Right cardiac atrium (tissue), 5 donors: ENCODE results near the gene HBE1. TPM values are rescaled to one million over a fixed set of nuclear protein-coding genes. Genes with fewer than 3 reads are reported as not detected.
"Not testable (repeated sequence)": the region's sequence is repeated elsewhere in the genome, so short reads cannot be mapped to it uniquely, and the experiment has no call there.

Experiments used
- ATAC-seq, 2 donors: fragments of 200-7000 bp; cut with Tn5 transposase; one replicate each; pipeline versions ENCODE4 v1.8.0 to v1.9.1; 2020; ENCODE audit warnings: moderate library complexity in 2 of 2, mild to moderate bottlenecking in 1 of 2
- DNase-seq, 3 donors: peaks; one replicate each; pipeline ENCODE4 v3.0.0-alpha.2; 2020
- H3K27ac ChIP-seq: one replicate; pipeline ENCODE4 v1.5.1; 2013; ENCODE audit warnings: mild to moderate bottlenecking, low read length, control low read depth, moderate library complexity
- H3K27me3 ChIP-seq: one replicate; pipeline ENCODE4 v1.6.1; 2013; ENCODE audit not compliant: control insufficient read depth, insufficient read depth
- H3K4me1 ChIP-seq: one replicate; pipeline ENCODE4 v1.6.1; 2013; ENCODE audit warnings: low read length; ENCODE audit not compliant: control insufficient read depth, insufficient read depth
- H3K4me3 ChIP-seq: one replicate; pipeline ENCODE4 v1.5.1; 2013; ENCODE audit warnings: low read length, control low read depth
- H3K9me3 ChIP-seq: one replicate; pipeline ENCODE4 v1.6.1; 2013; ENCODE audit warnings: low read length; ENCODE audit not compliant: control insufficient read depth
- WGBS: extraction: QIAGEN DNeasy Blood & Tissue Kit; methylation state at CpG from one replicate; pipeline ENCODE4 v1.1.7; 2013; 5-methylcytosine and 5-hydroxymethylcytosine counted together
- intact Hi-C, 4 donors: fragments of 100-400 bp; cut with DNase I; formaldehyde crosslinking; loops; one replicate each; pipeline versions ENCODE4 v1.11.0 to v1.14.0; 2022 to 2023
- polyA plus RNA-seq: library from polyadenylated mRNA; stranded (reverse); fragments of 200-250 nt; gene quantifications from one replicate; pipeline ENCODE4 v1.2.3, GENCODE V29; 2013
- total RNA-seq, 4 donors: library from RNA; stranded (reverse); fragmentation: NEBNext Ultra II Directional; extraction: Animal tissue kit (Norgen Biotek cat#: 25700); gene quantifications; one replicate each; pipeline ENCODE4 v1.2.1, GENCODE V29; 2021
- donor health status: healthy with polysubstance abuse.
- donor health status: DM: no; HTN: yes; CAD: no.
- donor health status: DM: no; HTN: no; CAD: no.
- donor health status: DM: no; HTN: yes; CAD: no; lungs with severe emphysema.
- donor health status: DM: yes; HTN: yes; CAD: no.

HBE1 gene
- total and polyA plus RNA-seq, 5 donors, result 0.11 TPM; not detected in 4

- peak in 1 of 3 donors; percentile 52 for DNase-seq
- intact Hi-C loops, ATAC-seq, H3K4me1 ChIP-seq, H3K27ac ChIP-seq, H3K4me3 ChIP-seq, H3K9me3 ChIP-seq, H3K27me3 ChIP-seq: not testable (repeated sequence)
- 93% methylated on average over 41 of the region's 41 CpGs for WGBS
These were observed 24.7 kb upstream of the HBE1 start for GRCh38 chr11:5294342-5294995.

GRCh38 chr11:5293028-5293427, 23.3 kb upstream of the HBE1 start:
- 89% methylated on average over 8 of the region's 8 CpGs for WGBS
- H3K4me1 ChIP-seq, result no peaks in the 10 kb centered on the region

GRCh38 chr11:5291207-5291838, 21.6 kb upstream of the HBE1 start:
- no peaks in the 10 kb centered on the region for H3K9me3 ChIP-seq
- 82% methylated on average over 1 of the region's 1 CpG for WGBS
- ATAC-seq, result no peak
- H3K27ac ChIP-seq, result no peak overlapping the region
- no peaks in the 10 kb centered on the region for H3K4me1 ChIP-seq
- no peak for DNase-seq
- intact Hi-C loops, result no loop called here
- H3K27me3 ChIP-seq, result no peaks in the 10 kb centered on the region
- no peak overlapping the region for H3K4me3 ChIP-seq

More at GRCh38 chr11:5293028-5293427, 23.3 kb upstream of the HBE1 start:
- no peaks in the 10 kb centered on the region for H3K27me3 ChIP-seq
- H3K4me3 ChIP-seq, result no peak overlapping the region
- DNase-seq (no peak), ATAC-seq (no peak)
- intact Hi-C loops, result no loop called here
- no peaks in the 10 kb centered on the region for H3K9me3 ChIP-seq
- H3K27ac ChIP-seq, result no peak overlapping the region

DNA sequence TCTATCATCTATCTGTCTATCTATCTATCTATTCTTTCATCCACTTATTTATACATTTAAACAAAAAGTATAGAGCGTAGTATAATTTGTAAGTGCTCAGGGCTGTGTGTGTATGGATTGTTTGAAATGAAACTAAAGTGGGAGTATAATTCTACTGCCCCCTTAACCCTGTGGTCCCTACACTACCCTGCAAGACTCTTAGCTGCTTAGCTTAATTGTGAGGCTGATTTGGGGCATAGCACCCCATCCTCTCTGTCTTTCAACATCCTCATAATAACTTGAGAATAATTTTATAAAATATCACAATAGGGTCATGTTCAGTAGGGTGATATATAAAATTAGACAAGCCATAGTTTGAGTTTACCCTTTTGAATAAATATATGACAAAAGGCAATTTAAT, 20.4 kb upstream of the HBE1 start:
- no peaks in the 10 kb centered on the region for H3K27me3 ChIP-seq
- intact Hi-C loops, result no loop called here
- H3K4me1 ChIP-seq, result no peaks in the 10 kb centered on the region
- no peak overlapping the region for H3K27ac ChIP-seq
- 92% methylated on average over 1 of the region's 1 CpG for WGBS
- no peak for DNase-seq
- no peaks in the 10 kb centered on the region for H3K9me3 ChIP-seq
- H3K4me3 ChIP-seq, result no peak overlapping the region
- ATAC-seq, result no peak

DNA sequence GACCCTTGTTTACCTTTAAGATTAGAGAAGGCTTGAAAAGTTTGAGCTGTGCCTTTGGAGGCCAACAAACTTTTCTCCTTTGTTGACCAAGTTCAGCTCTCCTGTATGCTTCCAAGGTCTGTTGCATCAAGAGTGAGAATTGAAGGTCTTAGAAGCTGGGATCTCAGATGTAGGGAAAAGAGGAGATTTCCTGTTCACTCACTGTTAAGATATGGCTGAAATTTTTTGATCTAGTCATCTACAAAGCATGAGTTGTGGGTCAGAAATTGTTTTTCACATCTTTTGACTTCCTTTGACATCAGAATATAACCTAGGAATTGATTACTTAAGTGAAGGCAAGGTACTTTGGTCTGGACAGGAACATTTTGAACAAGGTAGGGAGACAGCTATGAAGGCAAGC, 20.0 kb upstream of the HBE1 start:
- no peaks in the 10 kb centered on the region for H3K27me3 ChIP-seq
- no peak overlapping the region for H3K4me3 ChIP-seq
- H3K27ac ChIP-seq, result no peak overlapping the region
- no peak for DNase-seq
- H3K9me3 ChIP-seq, result no peaks in the 10 kb centered on the region
- intact Hi-C loops, result no loop called here
- no peak for ATAC-seq
- no peaks in the 10 kb centered on the region for H3K4me1 ChIP-seq

- DNase-seq, result no peak
- no peaks in the 10 kb centered on the region for H3K27me3 ChIP-seq
- H3K9me3 ChIP-seq, result no peaks in the 10 kb centered on the region
- no peak overlapping the region for H3K27ac ChIP-seq
- ATAC-seq, result no peak
- no peak overlapping the region for H3K4me3 ChIP-seq
- intact Hi-C loops, result no loop called here
- WGBS, result 84% methylated on average over 6 of the region's 6 CpGs
- H3K4me1 ChIP-seq, result no peaks in the 10 kb centered on the region
These were observed 19.3 kb upstream of the HBE1 start for GRCh38 chr11:5288906-5289550.

DNA sequence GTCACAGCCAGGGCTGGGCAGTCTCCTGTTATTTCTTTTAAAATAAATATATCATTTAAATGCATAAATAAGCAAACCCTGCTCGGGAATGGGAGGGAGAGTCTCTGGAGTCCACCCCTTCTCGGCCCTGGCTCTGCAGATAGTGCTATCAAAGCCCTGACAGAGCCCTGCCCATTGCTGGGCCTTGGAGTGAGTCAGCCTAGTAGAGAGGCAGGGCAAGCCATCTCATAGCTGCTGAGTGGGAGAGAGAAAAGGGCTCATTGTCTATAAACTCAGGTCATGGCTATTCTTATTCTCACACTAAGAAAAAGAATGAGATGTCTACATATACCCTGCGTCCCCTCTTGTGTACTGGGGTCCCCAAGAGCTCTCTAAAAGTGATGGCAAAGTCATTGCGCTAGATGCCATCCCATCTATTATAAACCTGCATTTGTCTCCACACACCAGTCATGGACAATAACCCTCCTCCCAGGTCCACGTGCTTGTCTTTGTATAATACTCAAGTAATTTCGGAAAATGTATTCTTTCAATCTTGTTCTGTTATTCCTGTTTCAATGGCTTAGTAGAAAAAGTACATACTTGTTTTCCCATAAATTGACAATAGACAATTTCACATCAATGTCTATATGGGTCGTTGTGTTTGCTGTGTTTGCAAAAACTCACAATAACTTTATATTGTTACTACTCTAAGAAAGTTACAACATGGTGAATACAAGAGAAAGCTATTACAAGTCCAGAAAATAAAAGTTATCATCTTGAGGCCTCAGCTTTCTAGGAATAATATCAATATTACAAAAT, 18.6 kb upstream of the HBE1 start:
- Histone ChIP-seq H3K4me1 (no peaks in the 10 kb centered on the region), H3K4me3 (no peak overlapping the region), H3K27me3 (no peaks in the 10 kb centered on the region), H3K9me3 (no peaks in the 10 kb centered on the region), H3K27ac (no peak overlapping the region)
- intact Hi-C loops, result no loop called here
- WGBS, result 66% methylated on average over 7 of the region's 7 CpGs
- ATAC-seq (no peak), DNase-seq (no peak)

GRCh38 chr11:5286901-5287300, 17.2 kb upstream of the HBE1 start:
- intact Hi-C loops, result no loop called here
- H3K27ac ChIP-seq, result no peak overlapping the region
- no peak for ATAC-seq
- 79% methylated on average over 3 of the region's 3 CpGs for WGBS
- H3K4me3 ChIP-seq, result no peak overlapping the region
- H3K27me3 ChIP-seq, result no peaks in the 10 kb centered on the region
- no peaks in the 10 kb centered on the region for H3K4me1 ChIP-seq
- no peak for DNase-seq
- no peaks in the 10 kb centered on the region for H3K9me3 ChIP-seq

- H3K27me3 ChIP-seq, result no peaks in the 10 kb centered on the region
- ATAC-seq (no peak), DNase-seq (no peak)
- no peak overlapping the region for H3K4me3 ChIP-seq
- no peaks in the 10 kb centered on the region for H3K4me1 ChIP-seq
- 36% methylated on average over 1 of the region's 1 CpG for WGBS
- H3K9me3 ChIP-seq, result no peaks in the 10 kb centered on the region
- intact Hi-C loops, result no loop called here
- H3K27ac ChIP-seq, result no peak overlapping the region
These were observed 16.6 kb upstream of the HBE1 start for GRCh38 chr11:5286351-5286750.

- DNase-seq, result no peak
- Histone ChIP-seq H3K4me3 (no peak overlapping the region), H3K4me1 (no peaks in the 10 kb centered on the region), H3K9me3 (no peaks in the 10 kb centered on the region), H3K27me3 (no peaks in the 10 kb centered on the region), H3K27ac (no peak overlapping the region)
- intact Hi-C loops, result no loop called here
- WGBS, result 81% methylated on average over 4 of the region's 4 CpGs
- no peak for ATAC-seq
These were observed 16.1 kb upstream of the HBE1 start for GRCh38 chr11:5285703-5286340.

GRCh38 chr11:5284637-5285036, 14.9 kb upstream of the HBE1 start:
- intact Hi-C loops, result no loop called here
- no peaks in the 10 kb centered on the region for H3K4me1 ChIP-seq
- no peaks in the 10 kb centered on the region for H3K27me3 ChIP-seq
- ATAC-seq (no peak), DNase-seq (no peak)
- H3K27ac ChIP-seq, result no peak overlapping the region
- 87% methylated on average over 2 of the region's 2 CpGs for WGBS
- no peaks in the 10 kb centered on the region for H3K9me3 ChIP-seq
- H3K4me3 ChIP-seq, result no peak overlapping the region
